ENCODE measurements around the gene PDZD7. TPM values are rescaled to one million over a fixed set of nuclear protein-coding genes. Genes with fewer than 3 reads are reported as not detected.
A peak's percentile ranks its signal among the peaks of the same experiment; 100 is the strongest.

The PDZD7 gene
- total and polyA plus RNA-seq, 12 donors = 0.13 to 0.66 (median 0.22) TPM; not detected in 1

DNA sequence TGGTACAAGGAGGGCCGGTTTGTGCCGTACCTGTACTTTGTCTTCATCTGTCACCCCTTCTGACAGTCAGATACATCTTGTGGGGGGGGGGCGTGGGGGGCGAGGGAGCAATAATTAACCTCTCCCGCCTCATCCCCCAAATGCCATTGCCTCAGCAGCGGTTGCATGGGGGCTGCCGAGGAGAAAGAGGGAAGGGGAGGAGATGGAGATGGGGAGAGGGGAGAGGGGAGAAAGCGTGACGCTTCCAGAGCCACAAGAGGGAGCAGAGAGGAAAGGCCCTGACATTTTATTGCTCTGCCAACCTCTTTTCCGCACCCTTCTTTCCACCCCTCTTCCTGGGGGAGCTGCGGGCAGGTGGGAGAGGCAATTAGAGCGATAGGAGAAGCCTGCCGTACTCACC, 42.7 kb upstream of the PDZD7 start:
- no peak overlapping the region for H3K27ac ChIP-seq
- 10 to 23% methylated on average over 13 of the region's 13 CpGs for WGBS, 2 donors
- ATAC-seq = no peak

DNA sequence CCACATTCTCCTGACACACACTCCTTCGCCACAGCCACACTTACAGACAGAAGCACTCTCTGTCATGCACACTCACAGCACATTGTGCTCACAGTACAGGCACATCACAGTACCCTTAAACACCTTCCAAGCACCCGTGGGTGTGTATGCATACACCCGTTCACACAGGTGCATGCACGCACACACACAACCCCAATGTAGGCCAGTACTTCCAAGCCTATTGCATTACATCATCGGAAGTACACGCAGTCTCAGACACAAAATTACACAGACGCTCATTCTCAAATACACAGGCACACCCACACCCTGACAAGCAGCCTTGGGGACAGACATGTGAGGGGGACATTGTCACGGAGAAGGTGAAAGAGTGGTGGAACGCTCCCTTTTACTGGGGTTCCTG, 42.0 kb upstream of the PDZD7 start:
- H3K4me3 ChIP-seq = no peak overlapping the region
- no peak overlapping the region for H3K27ac ChIP-seq
- peaks cover 0 to 65% (median 53%) of the 10 kb centered on the region in 7 donors for H3K27me3 ChIP-seq
- WGBS, 2 donors = 57 to 65% methylated on average over 9 of the region's 9 CpGs
- H3K36me3 ChIP-seq = no peaks in the 10 kb centered on the region
- DNase-seq (no peak), ATAC-seq (no peak)
- TF ChIP-seq, protein P1, sequence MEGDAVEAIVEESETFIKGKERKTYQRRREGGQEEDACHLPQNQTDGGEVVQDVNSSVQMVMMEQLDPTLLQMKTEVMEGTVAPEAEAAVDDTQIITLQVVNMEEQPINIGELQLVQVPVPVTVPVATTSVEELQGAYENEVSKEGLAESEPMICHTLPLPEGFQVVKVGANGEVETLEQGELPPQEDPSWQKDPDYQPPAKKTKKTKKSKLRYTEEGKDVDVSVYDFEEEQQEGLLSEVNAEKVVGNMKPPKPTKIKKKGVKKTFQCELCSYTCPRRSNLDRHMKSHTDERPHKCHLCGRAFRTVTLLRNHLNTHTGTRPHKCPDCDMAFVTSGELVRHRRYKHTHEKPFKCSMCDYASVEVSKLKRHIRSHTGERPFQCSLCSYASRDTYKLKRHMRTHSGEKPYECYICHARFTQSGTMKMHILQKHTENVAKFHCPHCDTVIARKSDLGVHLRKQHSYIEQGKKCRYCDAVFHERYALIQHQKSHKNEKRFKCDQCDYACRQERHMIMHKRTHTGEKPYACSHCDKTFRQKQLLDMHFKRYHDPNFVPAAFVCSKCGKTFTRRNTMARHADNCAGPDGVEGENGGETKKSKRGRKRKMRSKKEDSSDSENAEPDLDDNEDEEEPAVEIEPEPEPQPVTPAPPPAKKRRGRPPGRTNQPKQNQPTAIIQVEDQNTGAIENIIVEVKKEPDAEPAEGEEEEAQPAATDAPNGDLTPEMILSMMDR (IDR thresholded peaks at IDR 0.05) = no peak
- intact Hi-C loops (cut with DNase I) = no loop called here
- H3K4me1 ChIP-seq = peaks cover 0 to 33% (median 10%) of the 10 kb centered on the region in 9 donors
- no peaks in the 10 kb centered on the region for H3K9me3 ChIP-seq

More for the DNA sequence above, 42.7 kb upstream of the PDZD7 start:
- H3K36me3 ChIP-seq = no peaks in the 10 kb centered on the region
- DNase-seq = no peak
- TF ChIP-seq, protein P1 (IDR thresholded peaks at IDR 0.05) = no peak
- H3K4me3 ChIP-seq = no peak overlapping the region
- peaks cover 0 to 32% (median 10%) of the 10 kb centered on the region in 9 donors for H3K4me1 ChIP-seq
- H3K27me3 ChIP-seq = peaks cover 0 to 71% (median 56%) of the 10 kb centered on the region in 7 donors
- intact Hi-C loops (cut with DNase I) = no loop called here
- H3K9me3 ChIP-seq = no peaks in the 10 kb centered on the region

- ATAC-seq = peak in 1 of 8 donors; percentile 29
- Histone ChIP-seq H3K4me1 (peaks cover 0 to 43% (median 16%) of the 10 kb centered on the region in 9 donors), H3K27ac (peak overlapping the region in 1 of 10 donors; percentile 69), H3K36me3 (no peaks in the 10 kb centered on the region), H3K9me3 (no peaks in the 10 kb centered on the region), H3K27me3 (peaks cover 0 to 57% (median 52%) of the 10 kb centered on the region in 7 donors), H3K4me3 (no peak overlapping the region)
- TF ChIP-seq, protein P1 (IDR thresholded peaks at IDR 0.05) = no peak
- DNase-seq = no peak
- intact Hi-C loops (cut with DNase I) = no loop called here
- 36 to 48% methylated on average over 7 of the region's 7 CpGs for WGBS, 2 donors
Observed at GRCh38 chr10:101071885-101072433, 41.0 kb upstream of the PDZD7 start.

DNA sequence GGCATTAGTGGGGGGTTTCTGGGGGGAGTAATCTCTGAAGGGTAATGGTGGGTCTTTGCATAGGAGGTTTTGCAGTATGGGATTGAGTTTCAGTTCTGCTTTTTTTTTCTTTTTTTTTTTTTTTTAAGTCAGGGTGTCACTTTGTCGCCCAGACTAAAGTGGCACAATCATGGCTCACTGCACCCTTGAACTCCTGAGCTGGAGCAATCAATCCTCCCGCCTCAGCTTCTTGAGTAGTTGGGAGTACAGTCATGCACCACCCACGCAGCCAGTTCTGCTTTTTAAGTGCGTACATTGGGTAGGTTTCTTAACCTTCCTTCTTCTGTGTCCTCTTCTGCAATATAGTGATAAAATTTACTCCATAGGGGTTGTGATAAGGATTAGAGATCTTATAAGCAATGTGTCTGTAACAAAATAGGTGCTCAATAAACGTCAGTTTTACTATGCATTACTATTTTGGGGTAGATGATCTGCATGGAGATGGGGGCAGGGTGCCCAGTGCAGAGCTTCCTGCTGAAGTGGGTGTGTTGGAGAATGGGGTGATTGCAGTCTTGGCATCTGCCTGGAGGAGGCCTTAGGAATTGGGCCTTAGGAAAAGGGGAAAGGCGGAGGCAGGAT, 40.4 kb upstream of the PDZD7 start:
- peak in 1 of 8 donors; percentile 38 for ATAC-seq
- Histone ChIP-seq H3K27me3 (peaks cover 0 to 52% (median 46%) of the 10 kb centered on the region in 7 donors), H3K36me3 (no peaks in the 10 kb centered on the region), H3K27ac (peak overlapping the region in 1 of 10 donors; percentile 71), H3K9me3 (no peaks in the 10 kb centered on the region), H3K4me1 (peaks cover 0 to 48% (median 20%) of the 10 kb centered on the region in 9 donors), H3K4me3 (no peak overlapping the region)
- TF ChIP-seq, protein P1 (IDR thresholded peaks at IDR 0.05) = no peak
- intact Hi-C loops (cut with DNase I) = no loop called here
- WGBS, 2 donors = 79 to 81% methylated on average over 6 of the region's 6 CpGs
- no peak for DNase-seq

All from heart right ventricle (tissue), 16 donors.